GM12801 (cell line): ENCODE data around the gene SEPTIN8.

Experiments used
- TF ChIP-seq, protein P1 (sequence below): IDR thresholded peaks from one replicate; pipeline ENCODE4 v1.5.1; 2011; ENCODE audit warnings: control low read depth; ENCODE audit not compliant: insufficient read length; ENCODE audit errors: extremely low read depth

Gene SEPTIN8

GRCh38 chr5:132764671-132765238, 12.3 kb downstream of the SEPTIN8 start:
- TF ChIP-seq, protein P1, sequence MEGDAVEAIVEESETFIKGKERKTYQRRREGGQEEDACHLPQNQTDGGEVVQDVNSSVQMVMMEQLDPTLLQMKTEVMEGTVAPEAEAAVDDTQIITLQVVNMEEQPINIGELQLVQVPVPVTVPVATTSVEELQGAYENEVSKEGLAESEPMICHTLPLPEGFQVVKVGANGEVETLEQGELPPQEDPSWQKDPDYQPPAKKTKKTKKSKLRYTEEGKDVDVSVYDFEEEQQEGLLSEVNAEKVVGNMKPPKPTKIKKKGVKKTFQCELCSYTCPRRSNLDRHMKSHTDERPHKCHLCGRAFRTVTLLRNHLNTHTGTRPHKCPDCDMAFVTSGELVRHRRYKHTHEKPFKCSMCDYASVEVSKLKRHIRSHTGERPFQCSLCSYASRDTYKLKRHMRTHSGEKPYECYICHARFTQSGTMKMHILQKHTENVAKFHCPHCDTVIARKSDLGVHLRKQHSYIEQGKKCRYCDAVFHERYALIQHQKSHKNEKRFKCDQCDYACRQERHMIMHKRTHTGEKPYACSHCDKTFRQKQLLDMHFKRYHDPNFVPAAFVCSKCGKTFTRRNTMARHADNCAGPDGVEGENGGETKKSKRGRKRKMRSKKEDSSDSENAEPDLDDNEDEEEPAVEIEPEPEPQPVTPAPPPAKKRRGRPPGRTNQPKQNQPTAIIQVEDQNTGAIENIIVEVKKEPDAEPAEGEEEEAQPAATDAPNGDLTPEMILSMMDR, result no peak

GRCh38 chr5:132764051-132764450, 13.0 kb downstream of the SEPTIN8 start:
- TF ChIP-seq, protein P1, result no peak

DNA sequence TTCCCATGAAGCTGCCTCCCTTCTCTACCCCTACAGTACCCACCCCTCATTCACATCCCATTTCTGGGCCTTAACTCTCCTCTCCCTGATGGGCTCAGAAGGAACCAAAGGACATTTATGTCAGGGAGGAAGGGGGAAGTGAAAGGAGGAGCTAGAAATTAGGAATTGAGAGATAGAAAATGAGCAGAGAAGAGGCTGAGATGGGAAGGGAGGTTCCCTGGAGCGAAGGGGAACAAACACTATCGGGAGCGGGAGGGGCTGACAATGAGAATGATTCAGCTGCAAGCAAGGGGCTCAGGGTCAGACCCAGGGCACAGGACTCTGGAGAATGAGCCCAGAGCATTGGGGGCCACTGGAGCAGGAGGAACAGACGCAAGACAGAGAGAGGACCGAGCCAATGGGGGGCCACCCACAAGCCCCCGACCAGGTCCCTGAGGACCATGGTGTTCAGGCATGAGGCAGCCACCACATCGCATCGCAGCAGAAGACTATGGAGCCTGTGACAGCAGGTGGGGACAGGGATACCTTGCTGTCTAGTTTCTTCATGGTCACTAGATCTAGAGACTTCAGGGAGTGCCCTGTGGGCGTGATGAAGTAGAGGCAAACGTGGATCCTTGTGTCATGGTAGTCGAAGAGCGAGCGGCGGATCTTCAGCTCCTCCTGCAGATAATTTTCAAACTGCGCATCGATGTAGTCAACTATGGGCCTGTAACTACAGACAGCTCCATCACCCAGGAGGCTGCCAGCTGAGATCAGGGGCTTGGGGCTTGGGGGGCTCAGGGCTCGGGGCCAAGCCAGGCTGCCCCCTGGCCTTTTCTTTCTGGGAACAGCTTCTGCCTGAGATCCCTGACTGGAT, 13.6 kb downstream of the SEPTIN8 start:
- TF ChIP-seq, protein P1, result no peak

DNA sequence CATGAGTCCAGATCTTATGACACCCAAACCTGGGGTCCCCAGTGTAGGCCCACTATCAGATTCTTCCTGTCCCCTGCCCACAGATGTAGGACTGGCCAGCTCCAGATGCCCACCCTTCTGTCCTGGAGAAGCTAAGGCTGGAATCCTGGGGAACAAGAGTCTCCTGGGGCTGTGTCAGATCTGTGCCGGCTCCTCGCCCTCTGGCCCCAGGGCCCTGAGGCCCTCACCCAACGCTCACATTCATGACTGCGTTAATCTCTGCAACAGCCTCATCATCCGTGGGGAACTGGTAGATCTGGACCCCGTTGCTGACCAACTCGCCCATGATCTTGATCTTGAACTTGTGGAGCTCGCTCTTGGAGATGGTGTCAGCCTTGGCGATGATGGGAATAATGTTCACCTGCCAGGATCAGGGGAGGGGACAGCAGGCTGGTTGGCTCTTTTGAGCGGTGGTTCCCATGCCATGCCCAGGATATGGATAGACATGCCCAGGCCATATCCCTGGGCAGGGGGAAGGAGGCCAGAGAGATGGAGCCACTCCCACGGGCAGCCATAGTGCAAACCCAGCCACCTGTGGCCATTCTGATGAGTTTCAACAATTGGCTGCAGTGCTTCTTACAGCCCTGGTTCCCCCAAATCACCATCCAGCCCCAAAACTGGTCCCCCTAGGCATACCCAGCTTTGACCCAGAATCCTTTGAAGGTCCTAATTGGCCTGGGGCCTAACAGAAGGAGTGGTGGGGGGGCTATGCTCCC, 14.6 kb downstream of the SEPTIN8 start:
- TF ChIP-seq, protein P1, result no peak

GRCh38 chr5:132761321-132762240, 15.5 kb downstream of the SEPTIN8 start:
- TF ChIP-seq, protein P1, result no peak

DNA sequence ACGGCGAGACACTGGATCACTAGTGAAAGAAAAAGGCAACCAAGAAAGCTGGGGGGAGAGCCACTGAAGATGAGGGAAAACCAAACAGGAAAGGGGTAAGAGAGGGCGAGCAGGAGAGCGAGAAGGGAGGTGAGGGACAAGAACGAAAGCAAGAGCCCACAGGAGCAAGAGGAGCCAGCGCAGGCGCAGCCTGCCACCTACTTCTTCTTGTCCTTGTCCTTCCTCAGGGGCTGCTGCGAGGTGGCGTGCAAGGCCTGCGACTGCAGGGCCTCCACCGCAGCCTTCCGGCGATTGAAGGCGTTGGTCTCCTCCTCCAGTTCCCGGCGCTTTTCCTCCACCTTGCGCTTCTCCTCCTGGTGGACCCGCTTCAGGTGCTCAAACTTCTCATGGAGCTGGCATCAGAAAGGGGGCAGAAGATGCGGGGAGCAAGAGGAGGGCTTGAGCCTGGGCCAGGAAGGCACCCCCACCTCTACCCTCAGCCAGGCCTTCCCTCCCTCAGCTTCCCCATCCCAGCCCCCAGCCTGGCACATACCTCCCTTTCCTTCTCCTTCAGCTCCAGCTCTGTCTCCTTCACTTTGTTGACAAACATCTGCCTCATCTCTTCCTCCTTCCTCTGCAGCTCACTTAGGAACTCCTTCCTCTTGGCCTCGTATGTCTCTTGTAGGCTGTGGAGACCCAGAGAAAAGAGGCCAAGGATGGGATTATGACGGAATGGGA, 16.3 kb downstream of the SEPTIN8 start:
- TF ChIP-seq, protein P1, result no peak
